Esophagus muscularis mucosa (tissue), 4 donors: Measurements from ENCODE around the gene KRT28.

Experiments used
- EP300 ChIP-seq: sonication (generic); formaldehyde crosslinking; IDR thresholded peaks from one replicate; pipeline ENCODE4 v1.6.1; 2017; ENCODE audit warnings: antibody characterized with exemption
- POLR2A ChIP-seq: fragments of 450-650 bp; IDR thresholded peaks from one replicate; pipeline ENCODE4 v1.6.1; 2017; ENCODE audit warnings: antibody characterized with exemption, moderate library complexity, mild to moderate bottlenecking, low read depth
- POLR2AphosphoS5 ChIP-seq, 2 donors: sonication (generic); formaldehyde crosslinking; IDR thresholded peaks; one replicate each; pipeline ENCODE4 v1.6.1; 2017; ENCODE audit warnings: antibody characterized with exemption in 2 of 2
- TF ChIP-seq, protein P1 (sequence below), 3 experiments: fragments of 200-600 bp in 2 of 3; fragments of 450-650 bp in 1 of 3; sonication (generic) in 2 of 3; IDR thresholded peaks; one replicate each; pipeline ENCODE4 v1.5.1; 2017 to 2019; ENCODE audit warnings: antibody characterized with exemption in 3 of 3, mild to moderate bottlenecking in 2 of 3, moderate library complexity in 1 of 3

DNA sequence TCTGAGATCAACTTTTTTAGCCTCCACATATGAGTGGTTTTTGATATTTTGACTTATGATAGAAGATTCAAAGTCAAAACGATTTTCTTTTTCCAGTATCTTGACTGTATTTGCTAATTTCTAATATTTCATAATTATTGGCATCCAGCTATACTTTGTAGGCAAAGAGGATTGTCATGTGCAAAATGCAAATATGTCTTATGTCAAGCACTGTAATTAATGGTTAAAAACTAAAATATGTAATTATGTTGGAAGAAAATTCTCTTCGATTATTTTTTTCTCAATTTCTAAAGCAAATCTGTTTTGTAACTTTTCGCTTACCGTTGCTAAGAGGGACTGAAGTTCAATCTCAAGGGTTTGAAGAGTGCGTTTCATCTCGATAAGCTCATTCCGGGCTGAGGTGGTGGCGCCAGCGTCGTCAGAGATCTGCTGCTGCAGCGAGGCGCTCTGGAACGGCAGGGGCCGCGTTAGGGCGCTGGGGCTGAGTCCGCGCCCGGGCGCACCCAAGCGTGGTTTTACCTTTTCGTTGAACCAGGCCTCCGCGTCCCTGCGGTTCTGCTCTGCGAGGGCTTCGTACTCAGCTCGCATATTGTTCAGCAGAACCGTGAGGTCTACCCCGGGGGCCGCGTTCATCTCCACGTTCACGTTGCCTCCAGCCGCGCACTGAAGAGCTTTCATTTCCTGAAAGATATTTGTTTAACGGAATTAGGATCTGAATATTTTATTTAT is 20.4 kb downstream of the KRT28 start:
- TF ChIP-seq, protein P1, sequence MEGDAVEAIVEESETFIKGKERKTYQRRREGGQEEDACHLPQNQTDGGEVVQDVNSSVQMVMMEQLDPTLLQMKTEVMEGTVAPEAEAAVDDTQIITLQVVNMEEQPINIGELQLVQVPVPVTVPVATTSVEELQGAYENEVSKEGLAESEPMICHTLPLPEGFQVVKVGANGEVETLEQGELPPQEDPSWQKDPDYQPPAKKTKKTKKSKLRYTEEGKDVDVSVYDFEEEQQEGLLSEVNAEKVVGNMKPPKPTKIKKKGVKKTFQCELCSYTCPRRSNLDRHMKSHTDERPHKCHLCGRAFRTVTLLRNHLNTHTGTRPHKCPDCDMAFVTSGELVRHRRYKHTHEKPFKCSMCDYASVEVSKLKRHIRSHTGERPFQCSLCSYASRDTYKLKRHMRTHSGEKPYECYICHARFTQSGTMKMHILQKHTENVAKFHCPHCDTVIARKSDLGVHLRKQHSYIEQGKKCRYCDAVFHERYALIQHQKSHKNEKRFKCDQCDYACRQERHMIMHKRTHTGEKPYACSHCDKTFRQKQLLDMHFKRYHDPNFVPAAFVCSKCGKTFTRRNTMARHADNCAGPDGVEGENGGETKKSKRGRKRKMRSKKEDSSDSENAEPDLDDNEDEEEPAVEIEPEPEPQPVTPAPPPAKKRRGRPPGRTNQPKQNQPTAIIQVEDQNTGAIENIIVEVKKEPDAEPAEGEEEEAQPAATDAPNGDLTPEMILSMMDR (IDR thresholded peaks at IDR 0.05): no peak
- TF ChIP-seq POLR2AphosphoS5 (IDR thresholded peaks at IDR 0.05): no peak
- TF ChIP-seq POLR2A: no peak
- no peak for TF ChIP-seq EP300
